ENCODE results near the gene PLCB3.

GRCh38 chr11:64291262-64291751 is 40.0 kb downstream of the PLCB3 start, which contains the start of gene KCNK4:
- TF ChIP-seq CTCF (conservative IDR thresholded peaks at IDR 0.05 in 1 of 2, IDR thresholded peaks at IDR 0.05 in 1 of 2; ENCODE audit: low read depth in 1 of 2, low read length in 2 of 2) (no peak), EZH2 (IDR thresholded peaks at IDR 0.05; ENCODE audit: low read length, missing control alignments) (no peak)

Data from fibroblast of lung (primary cell).